DOHH2 (cell line): ENCODE data around the gene ADH1B.

Experiments
- H3F3A ChIP-seq: fragments of 200-600 bp; sonication (generic), shearing (Covaris generic); 2 replicates; pipeline ENCODE4 v1.6.0; 2016; ENCODE audit warnings: antibody characterized with exemption, mild to moderate bottlenecking; ENCODE audit not compliant: control insufficient read depth, insufficient read depth
- H3K27ac ChIP-seq: fragments of 200-600 bp; sonication (generic); 2 replicates; pipeline ENCODE4 v1.5.1; 2014; ENCODE audit warnings: low read depth, mild to moderate bottlenecking, low read length, moderate library complexity
- H3K27me3 ChIP-seq: fragments of 200-600 bp; sonication (generic); 2 replicates; pipeline ENCODE4 v1.6.1; 2014; ENCODE audit warnings: mild to moderate bottlenecking, low read length, mixed read lengths; ENCODE audit not compliant: control insufficient read depth
- H3K36me3 ChIP-seq: fragments of 200-600 bp; sonication (generic); 2 replicates; pipeline ENCODE4 v1.6.1; 2014; ENCODE audit warnings: mild to moderate bottlenecking, low read length, moderate library complexity, mixed read lengths; ENCODE audit not compliant: control insufficient read depth
- H3K4me1 ChIP-seq: fragments of 200-600 bp; sonication (generic); 2 replicates; pipeline ENCODE4 v1.6.1; 2014; ENCODE audit warnings: mild to moderate bottlenecking, low read length, mixed read lengths; ENCODE audit not compliant: control insufficient read depth
- H3K4me2 ChIP-seq: fragments of 200-600 bp; sonication (generic); 2 replicates; pipeline ENCODE4 v1.6.0; 2014; ENCODE audit warnings: mild to moderate bottlenecking, low read length, moderate library complexity
- H3K4me3 ChIP-seq: fragments of 200-600 bp; sonication (generic); 2 replicates; pipeline ENCODE4 v1.5.1; 2014; ENCODE audit warnings: mild to moderate bottlenecking, low read length, mixed read lengths
- H3K79me2 ChIP-seq: fragments of 200-600 bp; sonication (generic); 2 replicates; pipeline ENCODE4 v1.6.1; 2014; ENCODE audit warnings: mild to moderate bottlenecking, low read length, mixed read lengths; ENCODE audit not compliant: control insufficient read depth
- H3K9me2 ChIP-seq: fragments of 200-600 bp; sonication (generic); replicated peaks from 2 replicates; pipeline ENCODE4 v1.6.1; 2014; ENCODE audit warnings: mild to moderate bottlenecking, low read length, mixed read lengths; ENCODE audit not compliant: control insufficient read depth
- H3K9me3 ChIP-seq: fragments of 200-600 bp; sonication (generic); 2 replicates; pipeline ENCODE4 v1.6.1; 2014; ENCODE audit warnings: antibody characterized with exemption, low read length, mixed read lengths; ENCODE audit not compliant: control insufficient read depth, insufficient read depth
- H4K20me1 ChIP-seq: fragments of 200-600 bp; sonication (generic); 2 replicates; pipeline ENCODE4 v1.6.0; 2014; ENCODE audit warnings: low read depth, mild to moderate bottlenecking, antibody characterized with exemption, low read length, moderate library complexity; ENCODE audit not compliant: control insufficient read depth, insufficient read depth
- CTCF ChIP-seq: fragments of 200-600 bp; sonication (generic); IDR thresholded peaks from one replicate; pipeline ENCODE4 v1.5.1; 2014; ENCODE audit warnings: antibody characterized with exemption, mild to moderate bottlenecking, low read depth, low read length; ENCODE audit not compliant: poor library complexity, severe bottlenecking
- EZH2phosphoT487 ChIP-seq: fragments of 200-600 bp; sonication (generic); IDR thresholded peaks from 2 replicates; pipeline ENCODE4 v1.6.1; 2017; ENCODE audit warnings: borderline replicate concordance, mild to moderate bottlenecking, antibody characterized with exemption, low read length, moderate library complexity, mixed read lengths

ADH1B gene

GRCh38 chr4:99361899-99362275, 40.7 kb upstream of the ADH1B start:
- no peak overlapping the region for H3K4me3 ChIP-seq
- no peak overlapping the region for H3K27ac ChIP-seq
- no peaks in the 10 kb centered on the region for H3K79me2 ChIP-seq
- H3F3A ChIP-seq, result no peaks in the 10 kb centered on the region
- H3K36me3 ChIP-seq, result no peaks in the 10 kb centered on the region
- TF ChIP-seq CTCF (no peak), EZH2phosphoT487 (no peak)
- H3K4me1 ChIP-seq, result no peaks in the 10 kb centered on the region
- no peaks in the 10 kb centered on the region for H3K27me3 ChIP-seq
- no peaks in the 10 kb centered on the region for H3K9me2 ChIP-seq
- no peaks in the 10 kb centered on the region for H3K9me3 ChIP-seq
- no peaks in the 10 kb centered on the region for H4K20me1 ChIP-seq
- H3K4me2 ChIP-seq, result no peak overlapping the region

- Histone ChIP-seq H3K9me2 (no peaks in the 10 kb centered on the region), H3K4me1 (no peaks in the 10 kb centered on the region), H4K20me1 (no peaks in the 10 kb centered on the region), H3K4me3 (no peak overlapping the region), H3K27ac (no peak overlapping the region), H3F3A (no peaks in the 10 kb centered on the region), H3K79me2 (no peaks in the 10 kb centered on the region), H3K27me3 (no peaks in the 10 kb centered on the region), H3K9me3 (no peaks in the 10 kb centered on the region), H3K36me3 (no peaks in the 10 kb centered on the region), H3K4me2 (no peak overlapping the region)
- TF ChIP-seq EZH2phosphoT487, result no peak
- no peak for TF ChIP-seq CTCF
Measured at GRCh38 chr4:99361268-99361898, 40.2 kb upstream of the ADH1B start.

- Histone ChIP-seq H3F3A (no peaks in the 10 kb centered on the region), H3K9me2 (no peaks in the 10 kb centered on the region), H3K4me1 (no peaks in the 10 kb centered on the region), H3K4me3 (no peak overlapping the region), H3K27me3 (no peaks in the 10 kb centered on the region), H3K4me2 (no peak overlapping the region), H3K9me3 (no peaks in the 10 kb centered on the region), H3K79me2 (no peaks in the 10 kb centered on the region), H3K36me3 (no peaks in the 10 kb centered on the region), H3K27ac (no peak overlapping the region), H4K20me1 (no peaks in the 10 kb centered on the region)
- TF ChIP-seq CTCF (no peak), EZH2phosphoT487 (no peak)
Measured at GRCh38 chr4:99359480-99360204, 38.4 kb upstream of the ADH1B start.
